Measurements from ENCODE around the gene SRSF6. TPM values are rescaled to one million over a fixed set of nuclear protein-coding genes. Genes with fewer than 3 reads are reported as not detected.
"Not testable (repeated sequence)": the region's sequence is repeated elsewhere in the genome, so short reads cannot be mapped to it uniquely, and the experiment has no call there.

Gene SRSF6
- total and polyA plus RNA-seq, 10 of the 15 experiments (the other 5 are each of a cell fraction or from before 2014, with no cell fraction given), result 57.2 to 191 (median 108) TPM

- TF ChIP-seq, protein P1, sequence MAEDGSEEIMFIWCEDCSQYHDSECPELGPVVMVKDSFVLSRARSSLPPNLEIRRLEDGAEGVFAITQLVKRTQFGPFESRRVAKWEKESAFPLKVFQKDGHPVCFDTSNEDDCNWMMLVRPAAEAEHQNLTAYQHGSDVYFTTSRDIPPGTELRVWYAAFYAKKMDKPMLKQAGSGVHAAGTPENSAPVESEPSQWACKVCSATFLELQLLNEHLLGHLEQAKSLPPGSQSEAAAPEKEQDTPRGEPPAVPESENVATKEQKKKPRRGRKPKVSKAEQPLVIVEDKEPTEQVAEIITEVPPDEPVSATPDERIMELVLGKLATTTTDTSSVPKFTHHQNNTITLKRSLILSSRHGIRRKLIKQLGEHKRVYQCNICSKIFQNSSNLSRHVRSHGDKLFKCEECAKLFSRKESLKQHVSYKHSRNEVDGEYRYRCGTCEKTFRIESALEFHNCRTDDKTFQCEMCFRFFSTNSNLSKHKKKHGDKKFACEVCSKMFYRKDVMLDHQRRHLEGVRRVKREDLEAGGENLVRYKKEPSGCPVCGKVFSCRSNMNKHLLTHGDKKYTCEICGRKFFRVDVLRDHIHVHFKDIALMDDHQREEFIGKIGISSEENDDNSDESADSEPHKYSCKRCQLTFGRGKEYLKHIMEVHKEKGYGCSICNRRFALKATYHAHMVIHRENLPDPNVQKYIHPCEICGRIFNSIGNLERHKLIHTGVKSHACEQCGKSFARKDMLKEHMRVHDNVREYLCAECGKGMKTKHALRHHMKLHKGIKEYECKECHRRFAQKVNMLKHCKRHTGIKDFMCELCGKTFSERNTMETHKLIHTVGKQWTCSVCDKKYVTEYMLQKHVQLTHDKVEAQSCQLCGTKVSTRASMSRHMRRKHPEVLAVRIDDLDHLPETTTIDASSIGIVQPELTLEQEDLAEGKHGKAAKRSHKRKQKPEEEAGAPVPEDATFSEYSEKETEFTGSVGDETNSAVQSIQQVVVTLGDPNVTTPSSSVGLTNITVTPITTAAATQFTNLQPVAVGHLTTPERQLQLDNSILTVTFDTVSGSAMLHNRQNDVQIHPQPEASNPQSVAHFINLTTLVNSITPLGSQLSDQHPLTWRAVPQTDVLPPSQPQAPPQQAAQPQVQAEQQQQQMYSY (CRISPR knock-in tag; IDR thresholded peaks at IDR 0.05), result no peak
- TF ChIP-seq ZNF24 (IDR thresholded peaks at IDR 0.05), result no peak
Observed at GRCh38 chr20:43446361-43446879, 11.3 kb upstream of the SRSF6 start (continued).

DNA sequence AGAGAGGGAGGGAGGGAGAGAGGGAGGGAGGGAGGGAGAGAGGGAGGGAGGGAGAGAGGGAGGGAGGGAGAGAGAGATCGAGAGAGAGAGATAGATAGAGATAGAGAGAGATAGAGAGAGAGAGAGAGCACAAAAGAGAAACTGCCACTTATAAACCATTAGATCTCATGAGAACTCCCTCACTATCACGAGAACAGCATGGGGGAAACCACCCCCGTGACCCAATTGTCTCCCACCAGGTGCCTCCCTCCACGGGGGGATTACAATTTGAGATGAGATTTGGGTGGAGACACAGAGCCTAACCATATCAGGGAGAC, 9.3 kb upstream of the SRSF6 start:
- H2AFZ ChIP-seq (ENCODE audit: control insufficient read depth, low read depth, low read length), result peak overlapping the region; percentile 58
- in situ Hi-C loops (cut with MboI); BruUV-seq (replicated peaks); H3K27ac ChIP-seq (ENCODE audit: control insufficient read depth, insufficient read depth); H3K36me3 ChIP-seq (ENCODE audit: control insufficient read depth in 2 of 2, insufficient read depth in 2 of 2, low read length in 1 of 2); H3K9ac ChIP-seq (ENCODE audit: control insufficient read depth, insufficient read depth, low read length); H3K4me3 ChIP-seq; POLR2A ChIA-PET; H3K27me3 ChIP-seq (replicated peaks in 1 of 2; ENCODE audit: control insufficient read depth in 2 of 2, insufficient read depth in 2 of 2, low read length in 1 of 2); H3K4me1 ChIP-seq (ENCODE audit: control insufficient read depth, insufficient read depth, low read length); DNase-seq (ENCODE audit: low read depth, low spot score); H3K79me2 ChIP-seq (ENCODE audit: control insufficient read depth, insufficient read depth, low read length); FAIRE-seq; H3K4me2 ChIP-seq (ENCODE audit: control insufficient read depth, insufficient read depth); H4K20me1 ChIP-seq (ENCODE audit: control insufficient read depth, insufficient read depth); ATAC-seq; H3K9me3 ChIP-seq (replicated peaks; ENCODE audit: control insufficient read depth, insufficient read depth, low read length): not testable (repeated sequence)
- CTCF ChIA-PET, result interaction anchor here (0.6 to 4.2 kb wide), 26 partner anchors 8 to 1105 kb away, joined by 3 to 38 read pairs (median 4); partner anchors contain the start of genes IFT52 and SRSF6
- 2% methylated on average over 4 of the region's 4 CpGs for WGBS (ENCODE audit: insufficient coverage, insufficient replicate concordance, low lambda C conversion rate, missing lambda C conversion rate)
- SMC1A ChIA-PET (ENCODE audit: uncharacterized antibody, unreplicated experiment), result interaction anchor here (0.6 to 1.9 kb wide), 11 partner anchors 9 to 742 kb away, joined by 3 to 15 read pairs (median 4); partner anchors contain the start of gene SRSF6
- intact Hi-C loops (cut with micrococcal nuclease; ENCODE audit: unreplicated experiment), result loop anchor here (5.0 kb wide), 1 partner anchor 244 kb away; no protein-coding TSS in a partner anchor
- RAD21 ChIA-PET (ENCODE audit: unreplicated experiment), result interaction anchor here (0.6 to 2.7 kb wide), 16 partner anchors 9 to 741 kb away, joined by 3 to 15 read pairs (median 4); partner anchors contain the start of gene SRSF6
